ENCODE results near the gene KCNB1.

The KCNB1 gene

DNA sequence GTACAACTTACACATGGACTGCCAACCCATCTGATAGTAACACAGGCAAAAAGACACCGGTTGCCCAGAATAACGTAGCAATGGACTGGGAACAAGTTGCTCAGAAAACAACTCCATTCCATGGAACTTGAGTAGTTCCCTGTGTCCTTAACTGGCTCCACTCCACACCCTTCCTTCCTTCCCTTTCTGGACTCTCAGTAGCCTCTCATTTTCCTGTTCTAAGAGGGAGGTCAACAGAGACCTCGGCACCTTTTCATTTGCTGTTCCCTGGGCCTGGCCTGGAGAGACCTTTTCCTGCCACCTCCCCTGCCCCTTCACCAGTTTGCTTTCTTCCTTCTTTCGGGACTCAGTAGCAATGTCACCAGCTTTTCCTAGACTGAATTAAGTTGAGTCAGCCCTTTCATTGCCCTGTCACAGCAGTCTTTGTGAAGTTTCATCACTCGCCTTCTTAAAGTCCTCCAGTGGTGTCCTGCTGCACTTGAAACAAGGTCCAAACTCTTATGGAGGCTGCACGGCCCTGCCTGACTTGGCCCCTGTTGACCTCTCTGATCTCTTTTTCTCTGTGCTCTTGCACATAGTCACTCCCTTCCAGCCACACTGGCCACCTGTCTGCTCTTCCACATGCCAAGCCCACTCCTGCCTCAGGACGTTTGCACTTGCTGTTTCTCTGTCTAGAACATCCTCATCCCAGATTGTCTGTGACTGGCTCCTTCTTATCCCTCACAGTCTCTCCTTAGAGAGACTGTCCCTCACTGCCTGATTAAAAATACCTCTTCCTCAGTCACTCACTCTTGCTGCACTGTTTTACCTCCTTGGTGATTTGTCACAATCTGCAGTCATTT, 90.8 kb downstream of the KCNB1 start:
- no peak for DNase-seq (ENCODE audit: low spot score)

DNA sequence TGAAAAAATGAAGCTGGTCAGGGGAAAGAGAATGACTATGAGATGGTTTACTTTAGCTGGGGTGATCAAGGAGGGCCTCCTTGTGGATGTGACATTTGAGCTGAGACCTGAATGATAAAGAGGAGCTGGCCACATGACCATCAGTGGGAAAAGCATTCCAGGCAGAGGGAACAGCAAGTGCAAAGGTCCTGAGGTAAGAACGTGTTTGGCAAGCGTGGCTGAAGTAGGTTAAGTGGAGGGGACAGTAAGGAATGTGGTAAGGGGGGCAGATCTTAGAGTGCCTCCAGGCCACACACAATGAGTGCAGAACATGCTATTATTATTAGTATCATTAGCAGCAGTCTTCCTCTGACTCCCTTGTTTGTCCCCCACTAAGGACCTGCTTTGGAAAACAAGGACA, 92.6 kb downstream of the KCNB1 start:
- DNase-seq (ENCODE audit: low spot score): no peak

DNA sequence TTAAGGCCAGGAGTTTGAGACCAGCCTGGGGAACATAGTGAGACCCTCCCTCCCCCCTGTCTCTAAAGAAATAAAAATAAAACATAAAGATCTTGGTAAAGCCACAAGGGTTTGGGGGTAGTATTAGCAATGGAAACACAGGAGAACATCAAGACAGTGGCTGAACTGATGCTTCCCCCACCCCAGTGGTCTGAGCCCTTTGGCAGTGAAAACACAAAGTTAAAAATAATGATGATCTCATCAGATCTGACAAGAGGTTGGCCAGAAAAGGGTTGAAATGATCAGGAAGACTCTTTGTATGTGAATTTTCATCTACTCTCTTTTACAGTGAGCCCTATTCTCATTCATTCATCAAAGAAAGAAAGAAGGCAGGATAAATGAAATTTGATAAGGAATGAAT, 93.7 kb downstream of the KCNB1 start:
- DNase-seq (ENCODE audit: low spot score): no peak

DNA sequence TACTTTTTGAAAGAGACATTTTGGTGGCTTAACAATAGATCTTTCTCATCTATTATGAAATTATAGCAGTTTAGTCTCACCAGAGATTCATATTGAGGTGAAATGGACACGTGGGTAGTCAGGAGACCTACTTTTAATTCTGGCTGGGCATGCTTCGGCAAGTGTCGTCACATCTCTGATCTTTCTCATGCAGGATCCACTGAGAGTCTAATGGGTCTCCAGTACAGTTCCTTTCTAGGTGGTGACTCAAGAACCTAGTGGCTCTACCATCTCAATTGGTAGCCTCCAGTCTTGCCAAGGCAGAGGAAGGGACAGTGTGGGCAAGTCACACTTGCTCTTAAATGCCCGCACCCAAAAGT, 94.9 kb downstream of the KCNB1 start:
- DNase-seq (ENCODE audit: low spot score): no peak

DNA sequence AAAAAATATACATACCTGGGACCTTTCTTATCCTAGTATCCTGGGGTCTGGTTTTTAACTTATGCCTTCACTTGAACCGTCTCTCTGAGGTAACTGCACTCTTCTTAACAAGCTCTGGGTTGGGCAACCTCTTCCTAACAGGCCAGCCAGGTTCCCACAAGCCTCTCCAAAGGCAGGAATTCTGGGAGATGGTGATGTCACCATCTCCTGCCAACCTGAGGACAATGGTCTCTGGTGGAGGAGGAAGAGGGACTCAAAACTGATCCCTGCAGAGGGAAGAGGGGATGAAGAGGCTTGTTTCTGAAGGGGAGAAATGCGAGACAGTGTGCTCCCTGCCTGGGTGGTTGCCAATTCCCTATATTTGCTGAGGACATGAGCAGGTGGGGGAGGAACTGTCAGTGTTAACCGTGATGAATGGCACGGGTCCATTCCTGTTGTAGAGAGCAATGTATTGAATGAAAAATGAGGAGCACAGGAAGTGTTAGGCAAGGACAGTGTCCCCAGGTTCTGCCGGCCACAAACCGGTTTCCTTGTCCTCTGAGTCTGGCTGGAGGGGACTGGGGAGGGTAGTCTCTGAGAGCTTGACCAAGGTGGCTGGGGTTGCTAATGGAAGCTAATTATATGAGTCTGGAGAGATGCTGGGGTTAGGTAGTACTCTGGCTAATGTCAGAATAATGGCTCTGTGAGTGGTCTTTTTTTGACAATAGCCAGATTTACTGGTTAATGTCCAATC, 95.5 kb downstream of the KCNB1 start:
- peak; percentile 100 for DNase-seq (ENCODE audit: low spot score)

DNA sequence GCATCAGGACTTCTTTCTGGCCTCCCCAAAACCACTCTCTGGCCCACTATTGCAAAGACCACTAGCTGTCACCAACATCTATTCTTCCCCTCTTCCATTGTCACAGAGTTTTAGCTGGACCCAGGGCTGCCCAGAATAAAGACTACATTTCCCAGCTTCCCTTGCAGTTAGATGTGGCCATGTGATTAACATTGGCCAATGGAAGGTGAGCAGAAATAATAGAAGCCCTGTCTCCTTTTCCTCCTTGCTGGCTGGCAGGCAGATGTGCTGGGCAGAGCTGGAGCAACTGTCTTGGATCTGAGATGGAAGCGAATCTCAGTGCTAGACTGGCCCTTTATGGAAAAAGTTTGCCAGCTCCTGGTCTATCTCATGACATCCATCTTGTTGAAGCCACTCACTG, 97.0 kb downstream of the KCNB1 start:
- DNase-seq (ENCODE audit: low spot score): peak; percentile 88

DNA sequence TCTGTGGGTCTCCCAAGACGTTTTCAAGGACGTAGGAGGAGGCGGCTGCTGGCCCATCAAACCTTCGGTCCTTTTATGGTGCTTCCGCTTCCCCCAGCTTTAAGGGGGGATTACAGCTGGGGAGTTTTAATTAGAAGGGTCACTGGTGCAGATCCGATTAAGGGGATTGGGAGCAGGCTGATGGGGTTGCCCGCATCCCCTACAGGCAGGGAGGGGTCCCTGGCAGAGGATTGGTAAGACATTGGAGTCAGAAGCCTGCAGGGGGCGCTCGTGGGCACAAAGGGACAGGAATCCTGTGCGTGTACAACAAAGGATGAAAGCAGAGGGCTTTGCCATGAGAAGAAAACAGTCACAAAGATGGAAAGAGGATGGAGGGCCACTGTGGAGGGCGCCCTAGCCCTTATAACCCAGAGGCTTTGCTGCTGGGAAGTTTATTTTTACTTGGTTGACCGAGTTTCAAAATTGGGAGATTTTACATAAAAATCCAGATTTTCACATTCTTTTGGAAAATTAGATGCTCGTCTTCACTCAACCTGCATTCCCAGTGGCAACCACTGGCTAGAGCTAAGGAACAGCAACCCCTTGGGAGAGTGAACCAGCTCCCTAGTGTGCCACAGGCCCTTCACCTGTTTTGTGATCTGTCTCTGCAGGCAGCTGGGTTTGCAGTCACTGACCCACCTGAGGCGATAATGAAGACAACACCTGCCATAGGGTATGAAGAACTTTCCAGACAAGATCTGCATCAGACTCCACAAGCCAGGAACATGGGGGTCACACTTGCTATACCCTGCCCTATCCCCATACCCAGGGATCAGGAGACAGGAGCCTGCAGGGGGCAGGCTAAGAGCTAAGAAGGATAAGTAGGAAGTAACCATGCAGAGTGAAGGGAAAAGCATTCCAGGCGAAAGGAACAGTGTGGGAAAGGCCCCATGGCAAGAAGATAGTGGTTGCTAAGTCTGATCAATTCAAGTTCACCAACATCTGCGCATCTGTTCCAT, 97.7 kb downstream of the KCNB1 start:
- DNase-seq (ENCODE audit: low spot score): peak; percentile 85

DNA sequence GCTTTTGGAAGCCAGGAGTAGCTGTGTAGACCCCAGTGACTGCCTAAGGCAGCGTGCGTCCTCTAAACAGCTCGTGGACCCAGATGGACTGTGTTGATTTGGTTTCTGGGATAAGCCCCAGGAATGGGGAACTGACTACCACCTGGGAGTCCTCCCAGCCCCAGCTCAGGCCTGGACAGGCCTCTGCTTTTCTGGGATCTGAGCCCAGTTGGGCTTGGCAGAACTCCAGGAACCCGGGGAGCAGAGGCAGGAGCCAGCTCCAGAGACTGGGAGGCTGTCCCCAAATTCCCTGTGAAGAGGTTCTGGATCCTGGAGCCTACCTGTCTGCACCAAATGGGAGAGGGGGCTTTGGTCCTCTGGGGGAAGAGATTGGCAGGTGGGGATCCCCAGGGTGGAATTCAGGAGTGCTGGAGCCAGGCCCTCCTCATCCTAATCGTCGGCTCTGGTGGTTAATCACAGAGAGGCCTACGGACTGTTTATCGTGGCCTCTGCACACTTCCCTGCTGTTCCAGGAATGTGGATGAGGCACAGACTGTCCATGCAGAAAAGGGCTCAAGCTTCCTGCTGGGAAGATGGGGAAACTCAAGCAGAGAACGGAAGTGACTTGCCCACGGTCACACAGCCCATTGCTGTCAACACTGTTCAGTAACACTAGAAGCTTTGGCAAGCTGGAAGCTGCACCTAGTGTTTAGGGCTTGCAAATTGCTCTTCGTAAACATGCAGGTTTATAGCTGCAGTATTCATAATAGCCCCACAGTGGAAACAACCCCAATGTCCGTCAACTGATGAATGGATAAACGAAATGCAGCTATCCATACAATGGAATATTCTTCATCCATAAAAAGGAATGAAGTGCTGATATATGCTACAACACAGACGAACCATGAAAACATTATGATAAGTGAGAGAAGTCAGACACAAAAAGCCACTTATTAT, 100.6 kb downstream of the KCNB1 start:
- no peak for DNase-seq (ENCODE audit: low spot score)

DNA sequence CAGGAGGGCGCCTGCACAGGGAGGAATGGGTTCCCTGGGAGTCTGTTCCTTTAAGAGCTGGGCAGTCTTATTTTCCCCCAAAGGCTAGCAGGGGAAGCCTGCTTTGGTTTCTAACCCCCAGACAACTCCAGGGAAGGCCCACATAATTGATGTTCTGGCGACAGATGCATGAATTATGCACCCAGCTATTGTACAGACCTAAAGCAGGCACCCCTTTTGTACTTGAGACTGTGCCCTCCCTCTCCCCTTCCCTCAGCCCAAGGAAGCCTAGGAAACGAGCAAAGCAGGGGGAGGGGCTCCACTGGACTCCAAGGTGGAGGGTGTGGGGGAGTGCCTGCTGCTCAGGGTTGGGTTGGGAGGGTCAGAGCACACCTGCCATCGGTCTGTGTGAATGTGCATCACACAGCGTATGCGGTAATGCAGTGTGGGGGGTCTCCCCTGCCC, 102.1 kb downstream of the KCNB1 start:
- DNase-seq (ENCODE audit: low spot score): no peak

DNA sequence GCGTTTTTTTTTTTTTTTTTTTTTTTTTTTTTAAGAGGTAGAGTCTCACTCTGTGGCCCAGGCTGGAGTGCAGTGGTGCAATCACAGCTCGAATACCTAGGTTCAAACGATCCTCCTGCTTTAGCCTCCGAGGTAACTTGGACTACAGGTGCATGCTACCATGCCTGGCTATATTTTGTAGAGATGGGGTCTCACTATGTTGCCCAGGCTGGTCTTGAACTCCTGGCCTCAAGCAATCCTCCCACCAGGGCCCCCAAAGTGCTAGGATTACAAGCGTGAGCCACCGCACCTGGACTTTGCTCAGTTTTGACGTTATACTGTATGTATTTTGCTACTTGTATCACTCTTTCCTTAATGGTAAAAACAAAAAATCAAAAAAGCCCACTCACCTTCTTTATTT, 103.1 kb downstream of the KCNB1 start:
- no peak for DNase-seq (ENCODE audit: low spot score)

DNA sequence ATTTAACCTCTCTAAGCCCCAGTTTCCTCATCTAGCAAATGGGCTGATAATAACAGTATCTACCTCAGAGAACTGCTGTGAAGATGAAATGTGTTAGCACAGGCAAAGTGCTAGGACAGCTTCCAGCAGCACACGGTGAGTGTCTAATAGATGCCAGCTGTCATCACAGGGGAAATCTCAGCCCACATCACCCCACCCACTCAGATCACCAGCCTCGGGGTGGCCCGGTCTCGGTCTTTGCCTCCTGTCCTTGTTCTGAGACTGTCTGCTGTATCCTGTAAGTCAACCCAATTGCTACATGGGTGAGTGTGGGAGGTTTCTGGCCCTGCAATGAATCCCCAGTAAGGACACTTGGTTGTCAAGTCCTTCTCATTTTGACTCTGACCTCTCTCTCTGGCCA, 105.1 kb downstream of the KCNB1 start:
- DNase-seq (ENCODE audit: low spot score): no peak

DNA sequence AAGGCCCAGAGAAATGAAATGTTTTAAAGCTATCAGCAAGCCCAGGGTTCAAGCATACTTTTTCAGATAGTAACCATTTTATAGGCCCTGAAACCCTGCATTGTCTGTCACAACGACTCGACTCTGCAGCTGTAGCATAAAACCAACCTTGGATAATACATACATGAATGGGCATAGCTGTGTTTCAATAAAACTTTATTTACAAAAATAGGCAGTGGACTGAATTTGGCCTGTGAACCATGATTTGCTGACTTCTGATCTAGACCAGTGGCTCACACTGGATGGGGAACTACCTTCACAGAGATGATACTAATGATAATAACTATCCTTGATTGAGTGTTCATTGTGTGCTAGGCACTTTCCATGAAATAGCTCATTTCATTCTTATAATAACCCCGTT, 107.3 kb downstream of the KCNB1 start:
- DNase-seq (ENCODE audit: low spot score): no peak

DNA sequence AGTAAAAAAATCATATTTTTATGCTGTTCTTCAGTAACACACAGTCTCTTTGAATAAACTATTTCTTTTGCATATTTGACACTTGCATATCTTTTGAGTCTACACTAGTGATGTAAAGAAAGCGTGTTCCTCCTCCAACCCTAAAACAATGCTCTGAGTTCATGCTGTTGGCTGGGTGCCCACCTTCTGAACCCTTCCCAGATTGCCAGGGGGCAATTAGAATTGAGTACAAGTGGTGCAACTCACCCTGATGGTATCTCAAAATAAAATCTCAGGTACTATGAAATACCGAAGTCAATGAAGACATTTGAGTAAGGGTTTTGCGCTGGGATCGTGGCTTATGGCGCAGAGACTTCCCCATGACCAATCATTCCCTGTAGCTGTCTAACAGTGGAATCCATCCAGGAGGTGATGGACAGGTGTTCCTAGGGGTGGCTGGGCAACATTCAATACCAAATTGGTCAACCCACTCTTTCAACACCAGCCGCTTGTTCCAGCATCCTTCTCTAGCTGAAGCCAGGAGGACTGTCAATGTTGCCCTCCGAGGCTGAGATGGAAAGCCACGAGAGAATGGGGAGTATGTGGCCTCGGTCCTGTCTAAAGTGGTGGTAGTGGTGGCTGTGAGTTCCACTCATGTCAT, 110.3 kb downstream of the KCNB1 start:
- no peak for DNase-seq (ENCODE audit: low spot score)

DNA sequence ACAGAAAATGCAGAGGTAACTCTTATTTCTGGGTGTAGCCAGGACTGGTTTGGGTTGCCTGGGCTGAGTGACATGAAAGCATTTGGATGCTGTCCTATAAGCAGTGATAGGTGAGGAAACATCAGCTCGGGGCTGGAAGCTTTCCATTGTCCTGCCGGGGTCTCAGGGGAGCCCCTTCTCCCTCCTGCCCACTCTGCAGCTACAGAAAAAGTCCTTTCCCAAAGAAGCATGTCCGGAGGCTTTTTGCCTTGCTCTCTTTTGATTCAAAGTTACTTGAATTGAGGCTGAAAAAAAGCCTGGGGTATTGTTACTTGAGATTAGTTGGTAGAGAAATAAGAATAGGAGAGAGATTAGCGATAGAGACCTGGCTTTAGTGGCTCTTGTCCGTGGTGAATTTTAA, 113.9 kb downstream of the KCNB1 start:
- no peak for DNase-seq (ENCODE audit: low spot score)

DNA sequence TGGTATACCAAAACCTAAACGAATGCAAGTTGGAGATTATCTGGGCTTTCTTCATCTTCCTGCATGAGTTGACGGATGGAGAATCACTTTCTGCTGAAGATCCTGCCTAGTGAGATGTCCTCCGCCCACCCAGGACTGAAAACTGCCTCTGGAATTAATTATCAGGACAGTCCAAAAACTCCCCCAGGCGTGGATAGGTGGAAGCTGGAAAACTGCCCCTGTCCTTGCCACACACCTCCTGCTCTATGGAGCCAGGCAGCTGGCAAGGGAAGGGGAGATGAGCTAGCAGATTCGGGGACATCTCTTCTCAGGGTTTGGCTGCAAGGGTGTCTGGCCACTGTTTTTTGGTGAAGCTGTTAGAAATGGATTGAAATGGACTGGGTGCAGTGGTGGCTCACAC, 115.4 kb downstream of the KCNB1 start:
- no peak for DNase-seq (ENCODE audit: low spot score)

DNA sequence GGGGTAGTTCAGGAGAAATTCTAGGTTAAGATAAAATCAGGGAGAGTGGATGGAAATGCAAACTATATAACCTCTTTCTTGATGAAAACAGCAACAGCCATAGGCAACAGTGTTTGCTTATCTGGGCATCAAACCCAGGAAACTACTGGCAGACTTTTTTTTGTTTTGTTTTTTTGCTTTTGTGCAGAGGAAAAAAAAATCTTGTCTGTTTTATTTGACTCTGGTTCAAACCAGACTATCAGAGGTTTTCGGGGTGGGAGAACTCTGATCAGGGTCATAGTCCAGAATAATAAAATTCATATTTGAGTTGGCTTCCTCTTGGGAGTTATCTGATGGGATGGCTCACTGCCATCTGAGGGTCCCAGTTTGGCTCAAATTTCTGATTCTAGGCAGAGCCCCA, 115.8 kb downstream of the KCNB1 start:
- no peak for DNase-seq (ENCODE audit: low spot score)

DNA sequence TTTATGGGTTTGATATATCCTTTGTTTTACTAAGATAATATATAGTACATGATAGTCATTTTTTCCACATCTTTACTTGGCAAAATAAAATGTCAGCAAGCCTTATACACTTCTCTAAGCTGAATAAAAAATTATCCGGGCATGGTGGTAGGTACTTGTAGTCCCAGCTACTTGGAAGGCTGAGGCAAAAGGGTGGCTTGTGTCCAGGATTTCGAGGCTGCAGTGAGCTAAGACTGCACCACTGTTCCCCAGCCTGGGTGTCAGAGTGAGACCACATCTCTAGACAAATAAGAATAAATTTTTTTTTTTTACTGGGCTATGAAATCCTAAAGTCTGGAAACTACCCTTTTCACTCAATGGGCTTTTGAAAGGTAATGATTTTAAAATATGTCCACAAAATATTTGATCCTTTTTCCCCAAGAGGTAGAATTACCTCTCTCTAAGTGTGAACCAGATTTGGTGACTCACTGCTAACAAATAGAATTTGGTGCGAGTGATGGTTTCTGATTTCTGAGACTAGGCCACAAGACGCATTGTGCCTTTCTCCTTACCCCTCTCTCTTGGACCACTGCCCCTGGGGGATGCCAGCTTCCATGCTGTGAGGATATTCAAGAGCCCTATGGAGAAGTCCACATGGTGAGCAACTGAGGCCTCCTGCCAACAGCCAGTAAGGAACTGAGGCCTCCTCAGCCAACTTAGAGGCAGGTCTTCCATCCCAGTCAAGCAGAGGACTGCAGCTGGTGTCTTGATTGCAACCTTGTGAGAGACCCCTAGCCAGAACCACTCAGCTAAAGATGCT, 120.4 kb downstream of the KCNB1 start:
- DNase-seq (ENCODE audit: low spot score): no peak

DNA sequence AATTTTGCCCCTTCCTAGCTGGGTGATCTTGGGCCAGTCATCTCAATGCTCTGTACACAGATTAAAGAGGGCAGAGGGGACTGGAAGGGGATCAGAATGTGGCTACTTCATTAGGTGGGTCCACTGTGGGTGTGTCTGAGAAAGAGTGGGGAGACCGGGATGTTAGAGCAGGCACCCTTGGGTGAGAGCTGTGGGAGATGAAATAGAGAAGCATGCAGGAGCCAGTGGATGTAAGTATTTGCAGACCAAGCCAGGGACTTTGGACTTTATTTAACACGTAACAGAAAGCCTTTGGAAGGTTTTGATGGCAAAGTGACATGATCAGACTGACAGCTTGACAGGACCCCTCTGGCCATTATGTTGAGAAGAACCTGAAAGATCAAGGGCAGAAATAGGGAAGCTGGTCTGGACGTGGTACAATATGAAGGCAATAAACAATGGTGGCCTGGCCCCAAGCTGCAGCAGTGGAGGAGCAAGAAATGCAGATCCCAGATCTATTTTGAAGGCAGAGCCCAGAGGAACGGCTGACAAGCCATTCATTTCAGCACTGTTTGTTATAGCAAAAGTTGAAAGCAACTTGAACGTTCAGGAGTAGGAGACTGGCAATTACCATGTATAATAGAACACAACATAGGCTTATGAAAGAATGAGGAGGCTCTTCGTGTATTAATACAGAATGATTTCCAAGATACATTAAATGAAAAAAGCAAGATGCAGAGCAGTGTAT, 122.1 kb downstream of the KCNB1 start:
- no peak for DNase-seq (ENCODE audit: low spot score)

DNA sequence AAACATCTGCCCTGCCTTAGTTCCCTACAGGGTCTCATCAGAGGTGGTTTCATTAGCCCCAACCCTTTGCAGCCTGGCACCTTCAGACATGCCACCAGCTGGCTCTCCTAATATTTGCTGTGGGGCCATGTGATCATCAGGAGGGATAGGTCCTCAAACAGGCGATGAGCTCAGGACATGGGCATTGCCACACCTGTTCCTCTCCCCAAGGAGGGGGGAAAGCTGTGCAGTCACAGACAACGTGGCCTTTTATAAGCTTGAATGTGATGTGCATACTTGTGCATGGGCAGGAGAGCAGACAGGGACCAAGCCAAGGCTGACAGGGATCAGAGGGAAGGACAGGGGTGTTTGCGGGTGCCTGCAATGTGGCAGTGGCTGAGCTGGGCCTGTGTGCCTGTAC, 125.8 kb downstream of the KCNB1 start:
- DNase-seq (ENCODE audit: low spot score): no peak

All from SK-N-DZ (cell line).